BLaER1 treated with 17β-estradiol and CSF1 and Interleukin-3, amounts not matched to agents 10 nM and 100 nM (cell line): ENCODE measurements around the gene ZBED6.

Source experiments
- H3K27ac ChIP-seq, 11 experiments: shearing (Covaris generic); formaldehyde crosslinking; 2 replicates each; pipeline ENCODE4 v1.8.1; 2022
- H3K27me3 ChIP-seq, 11 experiments: shearing (Covaris generic); formaldehyde crosslinking; 2 replicates each; pipeline ENCODE4 v1.8.1; 2022
- H3K36me3 ChIP-seq, 11 experiments: shearing (Covaris generic); formaldehyde crosslinking; 2 replicates each; pipeline ENCODE4 v1.8.1; 2022
- H3K4me1 ChIP-seq, 10 experiments: shearing (Covaris generic); formaldehyde crosslinking; 2 replicates each; pipeline ENCODE4 v1.8.1; 2022
- H3K4me2 ChIP-seq, 11 experiments: shearing (Covaris generic); formaldehyde crosslinking; 2 replicates each; pipeline ENCODE4 v1.8.1; 2022
- H3K4me3 ChIP-seq, 10 experiments: shearing (Covaris generic); formaldehyde crosslinking; 2 replicates each; pipeline ENCODE4 v1.8.1; 2022
- H3K9ac ChIP-seq, 11 experiments: shearing (Covaris generic); formaldehyde crosslinking; 2 replicates each; pipeline ENCODE4 v1.8.1; 2022
- H3K9me3 ChIP-seq, 11 experiments: shearing (Covaris generic); formaldehyde crosslinking; replicated peaks in 1 of 11; 2 replicates each; pipeline ENCODE4 v1.8.1; 2022
- H4K20me1 ChIP-seq, 11 experiments: shearing (Covaris generic); formaldehyde crosslinking; 2 replicates each; pipeline ENCODE4 v1.8.1; 2022
- Cebpa-rat ChIP-seq, 11 experiments: shearing (Covaris generic); IDR thresholded peaks; 2 replicates each; pipeline ENCODE4 v1.8.1; 2022

Gene ZBED6

GRCh38 chr1:203794764-203795440 is 521 bp upstream of the ZBED6 start:
- H3K4me3 ChIP-seq, result peak overlapping the region; percentile 74 to 89 (median 84); a peak in 19 of 20 replicates
- peak overlapping the region; percentile 88 to 98 (median 95); a peak in 20 of 22 replicates for H3K9ac ChIP-seq
- peaks cover 29 to 33% (median 31%) of the 10 kb centered on the region in 11 experiments for H3K36me3 ChIP-seq
- peaks cover 11 to 37% (median 33%) of the 10 kb centered on the region in 11 experiments for H4K20me1 ChIP-seq
- peak overlapping the region; percentile 89 to 98 (median 95); a peak in 21 of 22 replicates for H3K27ac ChIP-seq
- peaks cover 0 to 31% (median 28%) of the 10 kb centered on the region in 11 experiments; a peak in 18 of 22 replicates for H3K9me3 ChIP-seq
- H3K4me2 ChIP-seq, result peak overlapping the region; percentile 27 to 88 (median 61); a peak in 21 of 22 replicates
- no peaks in the 10 kb centered on the region for H3K27me3 ChIP-seq
- no peak for TF ChIP-seq Cebpa-rat (IDR thresholded peaks at IDR 0.05)
- H3K4me1 ChIP-seq, result peaks cover 19 to 39% (median 28%) of the 10 kb centered on the region in 10 experiments

GRCh38 chr1:203796236-203796605 is 798 bp downstream of the ZBED6 start:
- H3K27me3 ChIP-seq, result no peaks in the 10 kb centered on the region
- no peak for TF ChIP-seq Cebpa-rat (IDR thresholded peaks at IDR 0.05)
- peak overlapping the region; percentile 74 to 89 (median 84) for H3K4me3 ChIP-seq
- peaks cover 23 to 50% (median 46%) of the 10 kb centered on the region in 11 experiments for H4K20me1 ChIP-seq
- peaks cover 0 to 40% (median 31%) of the 10 kb centered on the region in 11 experiments; a peak in 18 of 22 replicates for H3K9me3 ChIP-seq
- peak overlapping the region; percentile 89 to 98 (median 95) for H3K27ac ChIP-seq
- peak overlapping the region; percentile 88 to 98 (median 95) for H3K9ac ChIP-seq
- peak overlapping the region; percentile 64 to 98 (median 88) for H3K4me2 ChIP-seq
- H3K36me3 ChIP-seq, result peaks cover 32 to 47% (median 43%) of the 10 kb centered on the region in 11 experiments
- H3K4me1 ChIP-seq, result peaks cover 19 to 51% (median 29%) of the 10 kb centered on the region in 10 experiments

- H4K20me1 ChIP-seq, result peaks cover 29 to 60% (median 55%) of the 10 kb centered on the region in 11 experiments
- TF ChIP-seq Cebpa-rat (IDR thresholded peaks at IDR 0.05), result no peak
- H3K36me3 ChIP-seq, result peaks cover 36 to 57% (median 52%) of the 10 kb centered on the region in 11 experiments
- H3K9ac ChIP-seq, result peak overlapping the region in 9 of 11 experiments; percentile 88 to 98 (median 95); a peak in 14 of 22 replicates
- peaks cover 19 to 59% (median 29%) of the 10 kb centered on the region in 10 experiments for H3K4me1 ChIP-seq
- H3K27me3 ChIP-seq, result no peaks in the 10 kb centered on the region
- H3K4me3 ChIP-seq, result peak overlapping the region; percentile 74 to 89 (median 84); a peak in 19 of 20 replicates
- peak overlapping the region in 7 of 11 experiments; percentile 93 to 98 (median 96); a peak in 9 of 22 replicates for H3K27ac ChIP-seq
- peaks cover 0 to 45% (median 34%) of the 10 kb centered on the region in 11 experiments; a peak in 18 of 22 replicates for H3K9me3 ChIP-seq
- peak overlapping the region; percentile 64 to 98 (median 88) for H3K4me2 ChIP-seq
Measured at GRCh38 chr1:203797216-203797615, 1.8 kb downstream of the ZBED6 start.

GRCh38 chr1:203797948-203798655 is 2.7 kb downstream of the ZBED6 start:
- Histone ChIP-seq H3K4me1 (peaks cover 19 to 60% (median 29%) of the 10 kb centered on the region in 10 experiments), H3K4me3 (peak overlapping the region; percentile 74 to 89 (median 84); a peak in 8 of 20 replicates), H4K20me1 (peaks cover 33 to 69% (median 62%) of the 10 kb centered on the region in 11 experiments), H3K27me3 (no peaks in the 10 kb centered on the region), H3K4me2 (peak overlapping the region; percentile 64 to 98 (median 88); a peak in 21 of 22 replicates), H3K27ac (no peak overlapping the region), H3K9me3 (peaks cover 0 to 46% (median 34%) of the 10 kb centered on the region in 11 experiments; a peak in 18 of 22 replicates), H3K9ac (no peak overlapping the region), H3K36me3 (peaks cover 41 to 65% (median 58%) of the 10 kb centered on the region in 11 experiments)
- no peak for TF ChIP-seq Cebpa-rat (IDR thresholded peaks at IDR 0.05)

GRCh38 chr1:203799157-203799556 is 3.7 kb downstream of the ZBED6 start:
- Histone ChIP-seq H3K36me3 (peaks cover 51 to 76% (median 68%) of the 10 kb centered on the region in 11 experiments), H3K27me3 (no peaks in the 10 kb centered on the region), H3K4me2 (peak overlapping the region in 8 of 11 experiments; percentile 4 to 98 (median 46); a peak in 11 of 22 replicates), H3K4me1 (peaks cover 19 to 66% (median 31%) of the 10 kb centered on the region in 10 experiments), H3K27ac (no peak overlapping the region), H4K20me1 (peaks cover 42 to 79% (median 73%) of the 10 kb centered on the region in 11 experiments), H3K9ac (no peak overlapping the region), H3K4me3 (no peak overlapping the region), H3K9me3 (peaks cover 0 to 55% (median 43%) of the 10 kb centered on the region in 11 experiments; a peak in 18 of 22 replicates)
- TF ChIP-seq Cebpa-rat (IDR thresholded peaks at IDR 0.05), result no peak

- peaks cover 0 to 55% (median 43%) of the 10 kb centered on the region in 11 experiments; a peak in 18 of 22 replicates for H3K9me3 ChIP-seq
- no peaks in the 10 kb centered on the region for H3K27me3 ChIP-seq
- H3K9ac ChIP-seq, result no peak overlapping the region
- peaks cover 48 to 88% (median 81%) of the 10 kb centered on the region in 11 experiments for H4K20me1 ChIP-seq
- no peak for TF ChIP-seq Cebpa-rat (IDR thresholded peaks at IDR 0.05)
- no peak overlapping the region for H3K4me3 ChIP-seq
- H3K27ac ChIP-seq, result no peak overlapping the region
- peak overlapping the region in 8 of 11 experiments; percentile 4 to 98 (median 36); a peak in 9 of 22 replicates for H3K4me2 ChIP-seq
- H3K36me3 ChIP-seq, result peaks cover 59 to 84% (median 76%) of the 10 kb centered on the region in 11 experiments
- H3K4me1 ChIP-seq, result peaks cover 16 to 62% (median 27%) of the 10 kb centered on the region in 10 experiments
Measured at GRCh38 chr1:203799971-203800370, 4.5 kb downstream of the ZBED6 start.

GRCh38 chr1:203805689-203806088 is 10.3 kb downstream of the ZBED6 start:
- Histone ChIP-seq H3K27ac (no peak overlapping the region), H3K9me3 (peaks cover 0 to 20% (median 13%) of the 10 kb centered on the region in 11 experiments; a peak in 14 of 22 replicates), H3K36me3 (peaks cover 81 to 100% (median 93%) of the 10 kb centered on the region in 11 experiments), H3K4me2 (no peak overlapping the region), H3K27me3 (no peaks in the 10 kb centered on the region), H3K4me3 (no peak overlapping the region), H4K20me1 (peaks cover 77 to 100% (median 96%) of the 10 kb centered on the region in 11 experiments), H3K4me1 (peaks cover 0 to 20% (median 2%) of the 10 kb centered on the region in 10 experiments; a peak in 7 of 20 replicates), H3K9ac (no peak overlapping the region)
- TF ChIP-seq Cebpa-rat (IDR thresholded peaks at IDR 0.05), result no peak

GRCh38 chr1:203807196-203807595 is 11.8 kb downstream of the ZBED6 start:
- Histone ChIP-seq H3K9me3 (peaks cover 0 to 19% (median 10%) of the 10 kb centered on the region in 11 experiments; a peak in 14 of 22 replicates), H3K9ac (0 out of 22 replicates have a peak overlapping the region, but pooled peaks of 1 of the 11 experiments have one; percentile 4), H3K4me1 (peaks cover 0 to 8% (median 2%) of the 10 kb centered on the region in 10 experiments; a peak in 3 of 20 replicates), H3K4me2 (no peak overlapping the region), H3K27ac (no peak overlapping the region), H3K36me3 (peaks cover 90 to 100% (median 95%) of the 10 kb centered on the region in 11 experiments), H3K27me3 (no peaks in the 10 kb centered on the region), H3K4me3 (no peak overlapping the region), H4K20me1 (peaks cover 82 to 100% (median 96%) of the 10 kb centered on the region in 11 experiments)
- TF ChIP-seq Cebpa-rat (IDR thresholded peaks at IDR 0.05), result no peak
